Mucosa of stomach (tissue), 1 donor: Measurements from ENCODE around the gene ZBTB20.

Experiments
- H3K27me3 ChIP-seq: one replicate; pipeline ENCODE4 v1.7.0; 2013; ENCODE audit warnings: mild to moderate bottlenecking, low read length; ENCODE audit not compliant: control insufficient read depth, insufficient read depth
- H3K36me3 ChIP-seq: one replicate; pipeline ENCODE4 v1.7.0; 2013; ENCODE audit warnings: low read length; ENCODE audit not compliant: control insufficient read depth, insufficient read depth
- H3K4me1 ChIP-seq: one replicate; pipeline ENCODE4 v1.7.0; 2013; ENCODE audit warnings: mild to moderate bottlenecking, low read length; ENCODE audit not compliant: control insufficient read depth, insufficient read depth
- H3K4me3 ChIP-seq: one replicate; pipeline ENCODE4 v1.7.0; 2013; ENCODE audit warnings: low read length
- H3K9ac ChIP-seq: one replicate; pipeline ENCODE4 v1.7.0; 2013; ENCODE audit warnings: mild to moderate bottlenecking, low read length, moderate library complexity
- H3K9me3 ChIP-seq: one replicate; pipeline ENCODE4 v1.7.0; 2013; ENCODE audit warnings: mild to moderate bottlenecking, low read length, moderate library complexity; ENCODE audit not compliant: control insufficient read depth
- donor health status: Pancreatic carcinoma.

The ZBTB20 gene

GRCh38 chr3:114290911-114291901, 855.9 kb downstream of the ZBTB20 start:
- no peaks in the 10 kb centered on the region for H3K4me1 ChIP-seq
- H3K9ac ChIP-seq: no peak overlapping the region
- H3K36me3 ChIP-seq: no peaks in the 10 kb centered on the region
- no peak overlapping the region for H3K4me3 ChIP-seq
- H3K9me3 ChIP-seq: no peaks in the 10 kb centered on the region
- H3K27me3 ChIP-seq: no peaks in the 10 kb centered on the region

GRCh38 chr3:114286266-114286665, 860.8 kb downstream of the ZBTB20 start:
- no peak overlapping the region for H3K4me3 ChIP-seq
- no peaks in the 10 kb centered on the region for H3K27me3 ChIP-seq
- H3K9me3 ChIP-seq: no peaks in the 10 kb centered on the region
- H3K9ac ChIP-seq: no peak overlapping the region
- H3K4me1 ChIP-seq: no peaks in the 10 kb centered on the region
- no peaks in the 10 kb centered on the region for H3K36me3 ChIP-seq

- H3K9ac ChIP-seq: no peak overlapping the region
- H3K27me3 ChIP-seq: no peaks in the 10 kb centered on the region
- H3K4me1 ChIP-seq: no peaks in the 10 kb centered on the region
- no peak overlapping the region for H3K4me3 ChIP-seq
- H3K9me3 ChIP-seq: no peaks in the 10 kb centered on the region
- no peaks in the 10 kb centered on the region for H3K36me3 ChIP-seq
Observed at GRCh38 chr3:114285648-114286230, 861.3 kb downstream of the ZBTB20 start.

- no peaks in the 10 kb centered on the region for H3K9me3 ChIP-seq
- no peaks in the 10 kb centered on the region for H3K27me3 ChIP-seq
- no peak overlapping the region for H3K9ac ChIP-seq
- no peaks in the 10 kb centered on the region for H3K36me3 ChIP-seq
- no peaks in the 10 kb centered on the region for H3K4me1 ChIP-seq
- no peak overlapping the region for H3K4me3 ChIP-seq
Observed at GRCh38 chr3:114284644-114285043, 862.4 kb downstream of the ZBTB20 start.
